ENCODE measurements around the gene REELD1. TPM values are rescaled to one million over a fixed set of nuclear protein-coding genes. Genes with fewer than 3 reads are reported as not detected.

The REELD1 gene
- total RNA-seq, 4 donors from 2014 or later, result 0.97 TPM; not detected in 3

DNA sequence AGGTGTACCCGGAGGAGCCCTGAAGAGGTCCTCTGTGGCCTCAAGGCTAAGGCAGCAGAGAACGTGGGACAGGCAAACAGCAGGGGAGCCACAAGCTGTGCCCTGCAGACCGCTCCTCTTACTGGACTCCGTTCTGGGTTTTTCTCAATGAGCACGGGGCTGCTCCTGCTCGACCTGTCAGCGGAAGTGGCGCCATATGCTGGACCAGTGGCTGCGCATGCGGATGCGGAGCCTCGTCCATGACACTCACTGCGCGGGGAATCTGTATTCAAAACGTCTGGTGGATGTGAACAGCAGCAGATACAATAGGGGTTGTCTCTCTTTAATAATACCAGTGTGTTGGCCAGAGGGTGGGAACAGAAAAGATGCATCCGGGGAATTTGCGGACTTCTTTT is 29.5 kb downstream of the REELD1 start:
- Histone ChIP-seq H3K4me1 (peaks cover 15 to 24% of the 10 kb centered on the region in 2 donors), H3K27ac (no peak overlapping the region)
- TF ChIP-seq POLR2A (IDR thresholded peaks at IDR 0.05) (no peak), CTCF (IDR thresholded peaks at IDR 0.05 in 4 of 5, conservative IDR thresholded peaks at IDR 0.05 in 1 of 5) (no peak)

DNA sequence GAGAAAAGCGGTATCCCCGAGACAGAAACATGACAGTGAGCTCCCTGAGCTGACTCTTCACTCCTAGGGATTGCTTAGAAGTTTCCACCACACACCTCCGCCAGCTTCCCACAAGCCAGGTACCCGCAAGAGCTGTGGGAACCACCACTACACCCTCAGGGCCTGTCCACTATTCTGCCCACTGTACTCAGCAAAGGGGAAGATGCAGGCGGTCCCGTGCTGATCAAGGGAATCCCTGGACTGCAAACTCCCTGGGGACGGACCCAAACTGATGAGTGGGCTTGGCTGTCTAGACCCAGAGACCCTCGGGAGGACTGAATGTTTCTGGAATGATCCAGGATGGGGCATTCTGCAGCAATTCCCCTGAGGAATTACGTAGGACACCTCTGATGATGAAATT is 30.2 kb downstream of the REELD1 start:
- Histone ChIP-seq H3K36me3 (no peaks in the 10 kb centered on the region), H3K9me3 (no peaks in the 10 kb centered on the region), H3K4me1 (peaks cover 15 to 24% of the 10 kb centered on the region in 2 donors), H3K27ac (no peak overlapping the region), H3K27me3 (no peaks in the 10 kb centered on the region), H3K4me3 (no peak overlapping the region)
- TF ChIP-seq CTCF (IDR thresholded peaks at IDR 0.05 in 4 of 5, conservative IDR thresholded peaks at IDR 0.05 in 1 of 5) (no peak), POLR2A (IDR thresholded peaks at IDR 0.05) (no peak)
- ATAC-seq (no peak), DNase-seq (no peak)
- intact Hi-C loops (cut with DNase I; ENCODE audit: low total_unique reads) (no loop called here), in situ Hi-C loops (cut with MboI; ENCODE audit: low sequenced_read_pairs in 4 of 4) (no loop called here)

More for the DNA sequence above, 29.5 kb downstream of the REELD1 start:
- intact Hi-C loops (cut with DNase I; ENCODE audit: low total_unique reads), result no loop called here
- H3K27me3 ChIP-seq, result no peaks in the 10 kb centered on the region
- ATAC-seq, result no peak
- in situ Hi-C loops (cut with MboI; ENCODE audit: low sequenced_read_pairs in 4 of 4), result no loop called here
- no peaks in the 10 kb centered on the region for H3K9me3 ChIP-seq
- no peak for DNase-seq
- no peaks in the 10 kb centered on the region for H3K36me3 ChIP-seq
- no peak overlapping the region for H3K4me3 ChIP-seq

GRCh38 chr4:146245246-146245645 is 30.9 kb downstream of the REELD1 start:
- no peaks in the 10 kb centered on the region for H3K36me3 ChIP-seq
- H3K4me1 ChIP-seq, result peaks cover 15 to 24% of the 10 kb centered on the region in 2 donors
- no peaks in the 10 kb centered on the region for H3K9me3 ChIP-seq
- no peak for ATAC-seq
- H3K4me3 ChIP-seq, result no peak overlapping the region
- in situ Hi-C loops (cut with MboI; ENCODE audit: low sequenced_read_pairs in 4 of 4), result no loop called here
- no peak for TF ChIP-seq CTCF (IDR thresholded peaks at IDR 0.05 in 4 of 5, conservative IDR thresholded peaks at IDR 0.05 in 1 of 5)
- TF ChIP-seq POLR2A (IDR thresholded peaks at IDR 0.05), result no peak
- no peak for DNase-seq
- H3K27me3 ChIP-seq, result no peaks in the 10 kb centered on the region
- H3K27ac ChIP-seq, result no peak overlapping the region
- intact Hi-C loops (cut with DNase I; ENCODE audit: low total_unique reads), result no loop called here

- H3K4me1 ChIP-seq, result peaks cover 15 to 19% of the 10 kb centered on the region in 2 donors
Measured at GRCh38 chr4:146245850-146246249, 31.5 kb downstream of the REELD1 start.

More at GRCh38 chr4:146245850-146246249, 31.5 kb downstream of the REELD1 start:
- Histone ChIP-seq H3K27me3 (no peaks in the 10 kb centered on the region), H3K27ac (no peak overlapping the region), H3K9me3 (no peaks in the 10 kb centered on the region), H3K36me3 (no peaks in the 10 kb centered on the region), H3K4me3 (no peak overlapping the region)
- no peak for DNase-seq
- no peak for TF ChIP-seq POLR2A (IDR thresholded peaks at IDR 0.05)
- TF ChIP-seq CTCF (IDR thresholded peaks at IDR 0.05 in 4 of 5, conservative IDR thresholded peaks at IDR 0.05 in 1 of 5), result no peak
- no peak for ATAC-seq
- in situ Hi-C loops (cut with MboI; ENCODE audit: low sequenced_read_pairs in 4 of 4), result no loop called here
- intact Hi-C loops (cut with DNase I; ENCODE audit: low total_unique reads), result no loop called here

Measured in gastrocnemius medialis (tissue), 4 donors.